Left ventricle myocardium inferior (tissue), 1 donor: ENCODE results near the gene LSMEM2. TPM values are rescaled to one million over a fixed set of nuclear protein-coding genes. Genes with fewer than 3 reads are reported as not detected.
A peak's percentile ranks its signal among the peaks of the same experiment; 100 is the strongest.

Experiments used
- DNase-seq: peaks from one replicate; pipeline ENCODE4 v3.0.0-alpha.2; 2020
- H3K27ac ChIP-seq: fragments of 200-600 bp; replicated peaks from 2 replicates; pipeline ENCODE4 v1.8.0; 2021
- H3K27me3 ChIP-seq: fragments of 200-600 bp; 2 replicates; pipeline ENCODE4 v1.8.0; 2021; ENCODE audit warnings: low read depth
- H3K36me3 ChIP-seq: fragments of 200-600 bp; 2 replicates; pipeline ENCODE4 v1.8.0; 2021
- H3K4me1 ChIP-seq: fragments of 200-600 bp; 2 replicates; pipeline ENCODE4 v1.8.0; 2021
- H3K4me3 ChIP-seq: fragments of 200-600 bp; 2 replicates; pipeline ENCODE4 v1.8.0; 2021; ENCODE audit warnings: mild to moderate bottlenecking, moderate library complexity
- H3K9me3 ChIP-seq: fragments of 200-600 bp; replicated peaks from 2 replicates; pipeline ENCODE4 v1.8.0; 2021
- CTCF ChIP-seq: fragments of 200-600 bp; IDR thresholded peaks from 2 replicates; pipeline ENCODE4 v1.8.0; 2021; ENCODE audit warnings: antibody characterized with exemption, mild to moderate bottlenecking, borderline replicate concordance
- intact Hi-C: fragments of 100-400 bp; cut with micrococcal nuclease; formaldehyde crosslinking; loops from one replicate; pipeline ENCODE4 v1.11.0; 2022
- total RNA-seq: library from RNA; stranded (reverse); fragmentation: NEBNext Ultra II Directional; extraction: Animal tissue kit (Norgen Biotek cat#: 25700); gene quantifications from one replicate; pipeline ENCODE4 v1.2.1, GENCODE V29; 2021
- donor health status: DM: no; HTN: yes; CAD: no; lungs with severe emphysema.

LSMEM2 gene
- total RNA-seq, 1 donor from 2014 or later: 27.7 TPM

GRCh38 chr3:50295553-50296431 is 16.9 kb downstream of the LSMEM2 start:
- no peaks in the 10 kb centered on the region for H3K9me3 ChIP-seq
- no peak for TF ChIP-seq CTCF
- no peaks in the 10 kb centered on the region for H3K27me3 ChIP-seq
- H3K27ac ChIP-seq: no peak overlapping the region
- DNase-seq: no peak
- peaks cover 6% of the 10 kb centered on the region for H3K36me3 ChIP-seq
- peaks cover 53% of the 10 kb centered on the region for H3K4me1 ChIP-seq
- H3K4me3 ChIP-seq: no peak overlapping the region
- intact Hi-C loops: no loop called here

- Histone ChIP-seq H3K27ac (no peak overlapping the region), H3K36me3 (peaks cover 10% of the 10 kb centered on the region), H3K4me3 (no peak overlapping the region), H3K27me3 (no peaks in the 10 kb centered on the region), H3K9me3 (no peaks in the 10 kb centered on the region), H3K4me1 (peaks cover 53% of the 10 kb centered on the region)
- intact Hi-C loops: no loop called here
- no peak for TF ChIP-seq CTCF
- peak; percentile 13 for DNase-seq
These were observed 18.0 kb downstream of the LSMEM2 start for GRCh38 chr3:50296721-50297383.

- DNase-seq: peak; percentile 19
- H3K27ac ChIP-seq: peak overlapping the region; percentile 97
- no peaks in the 10 kb centered on the region for H3K9me3 ChIP-seq
- H3K4me1 ChIP-seq: peaks cover 55% of the 10 kb centered on the region
- H3K4me3 ChIP-seq: no peak overlapping the region
- no peaks in the 10 kb centered on the region for H3K27me3 ChIP-seq
- intact Hi-C loops: no loop called here
- peaks cover 10% of the 10 kb centered on the region for H3K36me3 ChIP-seq
- TF ChIP-seq CTCF: no peak
These were observed 18.5 kb downstream of the LSMEM2 start for GRCh38 chr3:50297384-50297775.

GRCh38 chr3:50297896-50298725 is 19.2 kb downstream of the LSMEM2 start:
- H3K36me3 ChIP-seq: peaks cover 10% of the 10 kb centered on the region
- DNase-seq: peak; percentile 16
- TF ChIP-seq CTCF: peak; percentile 21
- peak overlapping the region; percentile 77 for H3K4me3 ChIP-seq
- peak overlapping the region; percentile 97 for H3K27ac ChIP-seq
- no peaks in the 10 kb centered on the region for H3K9me3 ChIP-seq
- intact Hi-C loops: no loop called here
- peaks cover 56% of the 10 kb centered on the region for H3K4me1 ChIP-seq
- H3K27me3 ChIP-seq: no peaks in the 10 kb centered on the region
